Neuronal stem cell (in vitro differentiated cells): ENCODE data around the gene UCHL1.

Experiments used
- DNase-seq: peaks from one replicate; pipeline ENCODE4 v3.0.0-alpha.2; 2013; ENCODE audit warnings: low spot score
- H2AFZ ChIP-seq: one replicate; pipeline ENCODE4 v1.6.1; 2013; ENCODE audit warnings: mild to moderate bottlenecking, low read length, inconsistent platforms
- H2AK5ac ChIP-seq: 2 replicates; pipeline ENCODE4 v1.6.1; 2013; ENCODE audit warnings: low read depth, mild to moderate bottlenecking, inconsistent platforms, low read length, moderate library complexity, mixed read lengths
- H2BK120ac ChIP-seq: 2 replicates; pipeline ENCODE4 v1.6.1; 2013; ENCODE audit warnings: low read depth, mild to moderate bottlenecking, inconsistent platforms, low read length, moderate library complexity, mixed read lengths
- H2BK12ac ChIP-seq: one replicate; pipeline ENCODE4 v1.6.1; 2013; ENCODE audit warnings: low read length, inconsistent platforms
- H2BK15ac ChIP-seq: 2 replicates; pipeline ENCODE4 v1.6.1; 2013; ENCODE audit warnings: mild to moderate bottlenecking, low read length, inconsistent platforms, mixed read lengths
- H2BK5ac ChIP-seq: one replicate; pipeline ENCODE4 v1.6.1; 2013; ENCODE audit warnings: inconsistent platforms, mild to moderate bottlenecking, low read length, moderate library complexity
- H3K14ac ChIP-seq: one replicate; pipeline ENCODE4 v1.6.1; 2013; ENCODE audit warnings: low read length, inconsistent platforms
- H3K18ac ChIP-seq: 2 replicates; pipeline ENCODE4 v1.6.1; 2013; ENCODE audit warnings: low read length, inconsistent platforms
- H3K23ac ChIP-seq: 2 replicates; pipeline ENCODE4 v1.6.1; 2013; ENCODE audit warnings: low read depth, mild to moderate bottlenecking, mixed read lengths, low read length, inconsistent platforms; ENCODE audit not compliant: poor library complexity
- H3K27ac ChIP-seq: replicated peaks from 3 replicates; pipeline ENCODE4 v1.5.1; 2013; ENCODE audit warnings: low read length, inconsistent platforms
- H3K27me3 ChIP-seq, 3 experiments: 2 replicates each; pipeline ENCODE4 v1.6.1; 2013; ENCODE audit warnings: low read length in 3 of 3, mild to moderate bottlenecking in 2 of 3, inconsistent platforms in 1 of 3, low read depth in 1 of 3, mixed read lengths in 1 of 3, moderate library complexity in 1 of 3; ENCODE audit not compliant: control insufficient read depth in 3 of 3, insufficient read depth in 3 of 3
- H3K36me3 ChIP-seq, 2 donors: replicated peaks in 1 of 2; 2 replicates each; pipeline ENCODE4 v1.6.1; 2013; ENCODE audit warnings: low read length in 2 of 2; ENCODE audit not compliant: control insufficient read depth in 2 of 2, insufficient read depth in 2 of 2
- H3K4ac ChIP-seq: 2 replicates; pipeline ENCODE4 v1.6.1; 2013; ENCODE audit warnings: inconsistent platforms, mild to moderate bottlenecking, low read length, moderate library complexity
- H3K4me1 ChIP-seq, 2 donors: 1 replicate in 1 of 2; 2 replicates in 1 of 2; pipeline ENCODE4 v1.6.1; 2013; ENCODE audit warnings: low read length in 2 of 2, low read depth in 1 of 2; ENCODE audit not compliant: control insufficient read depth in 2 of 2, insufficient read depth in 1 of 2
- H3K4me2 ChIP-seq: one replicate; pipeline ENCODE4 v1.6.1; 2013; ENCODE audit warnings: mild to moderate bottlenecking, low read length, inconsistent platforms; ENCODE audit not compliant: insufficient read depth, poor library complexity, severe bottlenecking
- H3K4me3 ChIP-seq, 2 donors: 2 replicates each; pipeline ENCODE4 v1.5.1; 2013; ENCODE audit warnings: low read length in 2 of 2, mild to moderate bottlenecking in 2 of 2, inconsistent platforms in 1 of 2, moderate library complexity in 1 of 2
- H3K79me1 ChIP-seq: one replicate; pipeline ENCODE4 v1.6.1; 2013; ENCODE audit warnings: low read depth, mild to moderate bottlenecking, inconsistent platforms, low read length, moderate library complexity
- H3K9ac ChIP-seq: one replicate; pipeline ENCODE4 v1.6.1; 2013; ENCODE audit warnings: mild to moderate bottlenecking, low read depth, low read length, inconsistent platforms; ENCODE audit not compliant: poor library complexity
- H3K9me3 ChIP-seq, 2 donors: replicated peaks in 1 of 2; 2 replicates each; pipeline versions ENCODE3 to v1.6.1; 2013; ENCODE audit warnings: low read length in 2 of 2, mild to moderate bottlenecking in 2 of 2, inconsistent platforms in 1 of 2, low read depth in 1 of 2, mixed read lengths in 1 of 2, moderate library complexity in 1 of 2; ENCODE audit not compliant: control insufficient read depth in 2 of 2, insufficient read depth in 1 of 2
- H4K8ac ChIP-seq: one replicate; pipeline ENCODE4 v1.6.1; 2013; ENCODE audit warnings: low read depth, mild to moderate bottlenecking, inconsistent platforms, low read length, moderate library complexity
- H4K91ac ChIP-seq: one replicate; pipeline ENCODE4 v1.6.1; 2013; ENCODE audit warnings: low read length, low read depth, mild to moderate bottlenecking, inconsistent platforms; ENCODE audit not compliant: poor library complexity
- WGBS, 2 donors: extraction: QIAGEN DNeasy Blood & Tissue Kit; methylation state at CpG; one replicate each; pipeline ENCODE4 v1.1.7; 2013; ENCODE audit warnings: missing lambda C conversion rate in 2 of 2, mixed read lengths in 1 of 2; ENCODE audit not compliant: insufficient read length in 2 of 2, insufficient replicate concordance in 1 of 2; ENCODE audit errors: extremely low coverage in 2 of 2; 5-methylcytosine and 5-hydroxymethylcytosine counted together

The UCHL1 gene

DNA sequence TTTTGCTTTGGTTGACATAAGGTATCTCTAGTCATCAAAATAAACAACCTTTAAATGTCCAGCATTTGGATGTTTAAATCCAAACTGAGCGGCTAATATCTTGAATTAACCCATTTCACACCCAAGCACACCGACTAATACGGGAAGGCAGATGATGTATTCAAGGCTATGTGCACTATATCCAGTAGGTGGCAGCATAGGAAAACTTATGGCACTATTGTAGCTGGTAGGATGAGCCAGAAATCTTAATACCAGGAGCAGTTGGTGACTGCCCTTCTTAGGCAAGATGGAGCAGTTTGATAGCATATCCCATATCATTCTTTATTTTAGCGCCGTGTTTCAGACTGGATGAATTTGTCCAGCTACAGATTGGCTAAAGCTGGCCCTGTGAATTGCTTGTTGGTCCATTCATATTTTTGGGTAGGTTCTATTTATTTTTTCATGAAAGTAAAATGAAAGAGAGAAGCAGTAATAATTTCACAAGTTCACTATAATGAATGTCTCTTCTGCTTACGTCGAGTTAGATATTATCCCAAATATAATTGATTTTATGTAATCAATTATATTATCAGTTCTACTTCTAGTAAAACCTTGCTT is 24.4 kb downstream of the UCHL1 start:
- H3K4me3 ChIP-seq = no peak overlapping the region
- no peak overlapping the region for H4K8ac ChIP-seq
- H2BK12ac ChIP-seq = no peak overlapping the region
- no peaks in the 10 kb centered on the region for H3K4me1 ChIP-seq
- H4K91ac ChIP-seq = no peak overlapping the region
- no peaks in the 10 kb centered on the region for H3K27me3 ChIP-seq
- H3K79me1 ChIP-seq = no peaks in the 10 kb centered on the region
- H3K23ac ChIP-seq = no peak overlapping the region
- H2AK5ac ChIP-seq = no peak overlapping the region
- no peaks in the 10 kb centered on the region for H3K9me3 ChIP-seq
- H3K18ac ChIP-seq = no peak overlapping the region
- H3K4me2 ChIP-seq = no peak overlapping the region
- no peak overlapping the region for H2AFZ ChIP-seq
- H3K4ac ChIP-seq = no peak overlapping the region
- DNase-seq = peak; percentile 84
- H3K27ac ChIP-seq = no peak overlapping the region
- H3K36me3 ChIP-seq = no peaks in the 10 kb centered on the region
- H3K9ac ChIP-seq = no peak overlapping the region
- H2BK120ac ChIP-seq = no peak overlapping the region
- H3K14ac ChIP-seq = no peak overlapping the region
- H2BK15ac ChIP-seq = no peak overlapping the region
- WGBS, 2 donors = no CpG with 5 or more reads among the region's 7 CpGs
- no peak overlapping the region for H2BK5ac ChIP-seq

DNA sequence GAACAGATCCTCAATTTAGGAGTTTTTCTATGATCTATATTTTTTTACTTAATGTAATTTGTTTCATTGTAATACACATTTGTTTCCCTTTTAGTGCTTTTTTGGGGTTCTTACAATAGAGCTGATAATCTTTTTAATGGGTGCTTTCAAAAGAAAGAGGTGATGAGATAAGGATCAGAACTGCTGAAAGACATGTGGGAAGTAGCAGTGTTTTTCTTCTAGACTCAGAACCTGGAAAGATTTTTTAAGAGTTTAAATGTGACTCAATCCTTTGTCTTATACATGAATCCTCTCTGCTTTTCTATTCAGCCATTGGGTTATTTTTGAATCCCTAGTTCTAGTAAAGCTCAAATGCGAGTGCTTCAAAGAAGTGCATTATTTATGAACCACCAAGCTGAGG is 25.6 kb downstream of the UCHL1 start:
- Histone ChIP-seq H2AK5ac (no peak overlapping the region), H2BK15ac (no peak overlapping the region), H3K9me3 (no peaks in the 10 kb centered on the region), H3K79me1 (no peaks in the 10 kb centered on the region), H2BK120ac (no peak overlapping the region), H4K91ac (no peak overlapping the region), H3K36me3 (no peaks in the 10 kb centered on the region), H4K8ac (no peak overlapping the region), H2BK12ac (no peak overlapping the region), H2BK5ac (no peak overlapping the region), H3K23ac (no peak overlapping the region), H3K14ac (no peak overlapping the region), H3K9ac (no peak overlapping the region), H3K4me3 (no peak overlapping the region), H3K18ac (no peak overlapping the region), H2AFZ (no peak overlapping the region), H3K27ac (no peak overlapping the region), H3K4me2 (no peak overlapping the region), H3K4me1 (no peaks in the 10 kb centered on the region), H3K4ac (no peak overlapping the region), H3K27me3 (no peaks in the 10 kb centered on the region)
- WGBS, 2 donors = no CpG with 5 or more reads among the region's 1 CpG
- DNase-seq = no peak

DNA sequence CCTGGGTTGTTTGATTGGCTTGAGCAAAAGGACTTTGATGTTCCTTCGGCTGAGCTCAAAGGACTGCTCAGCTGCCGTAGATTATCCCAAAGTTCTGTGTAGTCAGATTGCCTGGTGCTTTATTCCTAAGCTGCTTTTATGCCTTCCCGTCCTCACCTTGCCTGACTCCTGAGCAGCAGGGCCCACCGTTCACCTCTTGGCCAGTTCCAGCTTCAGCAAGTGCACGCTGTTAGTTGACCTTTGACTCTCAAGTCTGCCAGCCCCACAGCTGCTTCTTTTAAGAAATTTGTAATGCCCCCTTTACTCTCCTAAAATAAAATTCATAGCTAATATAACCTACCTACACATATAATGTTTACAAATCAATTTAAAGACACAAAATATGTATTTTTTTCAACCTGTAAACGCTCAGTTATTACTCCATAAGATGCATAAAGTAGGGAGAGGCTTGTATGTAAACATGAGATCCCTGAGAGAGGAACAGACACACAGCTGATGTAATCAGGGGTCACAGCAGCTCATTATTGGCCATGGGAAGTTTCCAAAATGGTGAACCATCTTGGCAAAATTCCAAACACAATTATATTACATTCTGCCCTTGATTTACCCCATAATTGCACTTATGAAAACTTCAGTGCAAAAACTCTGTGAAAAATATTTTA is 28.6 kb downstream of the UCHL1 start:
- Histone ChIP-seq H2BK15ac (no peak overlapping the region), H2AFZ (peak overlapping the region; percentile 32), H3K9ac (no peak overlapping the region), H4K8ac (no peak overlapping the region), H2AK5ac (no peak overlapping the region), H2BK12ac (no peak overlapping the region), H3K27ac (no peak overlapping the region), H3K18ac (no peak overlapping the region), H4K91ac (no peak overlapping the region), H3K4ac (no peak overlapping the region), H2BK5ac (no peak overlapping the region), H3K36me3 (no peaks in the 10 kb centered on the region), H3K79me1 (no peaks in the 10 kb centered on the region), H3K27me3 (no peaks in the 10 kb centered on the region), H3K14ac (no peak overlapping the region), H3K23ac (no peak overlapping the region), H3K9me3 (peaks cover 0 to 4% of the 10 kb centered on the region in 2 donors), H3K4me1 (no peaks in the 10 kb centered on the region), H3K4me3 (no peak overlapping the region), H3K4me2 (no peak overlapping the region), H2BK120ac (no peak overlapping the region)
- WGBS, 2 donors = no CpG with 5 or more reads among the region's 6 CpGs
- DNase-seq = no peak

DNA sequence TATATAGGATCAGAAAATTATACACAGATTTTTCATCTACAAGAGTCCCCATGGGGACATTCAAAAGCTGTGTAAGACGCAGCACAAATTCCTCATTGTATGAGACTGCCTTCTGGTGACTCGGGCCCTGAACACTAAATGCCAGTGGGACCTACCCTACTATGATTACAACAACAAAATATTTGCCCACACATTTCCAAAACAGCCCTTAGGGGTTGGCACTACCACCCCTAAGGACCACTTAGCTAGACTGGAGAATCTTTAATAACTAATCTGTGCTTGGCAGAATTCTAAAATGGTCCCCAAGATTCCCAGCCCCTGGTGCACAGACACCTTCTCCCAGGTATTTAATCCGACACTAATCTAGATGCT is 29.1 kb downstream of the UCHL1 start:
- no CpG with 5 or more reads among the region's 3 CpGs for WGBS, 2 donors
- Histone ChIP-seq H3K79me1 (no peaks in the 10 kb centered on the region), H3K14ac (no peak overlapping the region), H2BK12ac (no peak overlapping the region), H3K4ac (no peak overlapping the region), H3K27ac (no peak overlapping the region), H3K9me3 (peaks cover 0 to 4% of the 10 kb centered on the region in 2 donors), H2BK120ac (no peak overlapping the region), H3K4me2 (no peak overlapping the region), H4K8ac (no peak overlapping the region), H3K9ac (no peak overlapping the region), H4K91ac (no peak overlapping the region), H2AFZ (no peak overlapping the region), H2BK5ac (no peak overlapping the region), H2BK15ac (no peak overlapping the region), H3K18ac (no peak overlapping the region), H3K4me1 (no peaks in the 10 kb centered on the region), H3K27me3 (no peaks in the 10 kb centered on the region), H3K23ac (no peak overlapping the region), H3K4me3 (no peak overlapping the region), H2AK5ac (no peak overlapping the region), H3K36me3 (no peaks in the 10 kb centered on the region)
- DNase-seq = no peak
